Keratinocyte (primary cell): ENCODE data around the gene KAT6B. TPM values are rescaled to one million over a fixed set of nuclear protein-coding genes. Genes with fewer than 3 reads are reported as not detected.

Experiments
- DNase-seq: peaks from one replicate; pipeline ENCODE4 v3.0.0-alpha.2; 2011; ENCODE audit warnings: low read depth, missing footprints, low spot score
- FAIRE-seq: peaks from 2 replicates; lab custom pipeline; 2011; peaks lifted over from hg19 to GRCh38; lab: Jason Lieb, UNC
- H2AFZ ChIP-seq: 2 replicates; pipeline ENCODE4 v1.6.0; 2012; ENCODE audit warnings: low read length, control low read depth, inconsistent platforms; ENCODE audit not compliant: control insufficient read depth
- H3K27ac ChIP-seq: 2 replicates; pipeline ENCODE4 v1.5.1; 2011; ENCODE audit warnings: low read length; ENCODE audit not compliant: control insufficient read depth, insufficient read depth
- H3K27me3 ChIP-seq: 3 replicates; pipeline ENCODE4 v1.6.0; 2011; ENCODE audit warnings: low read length; ENCODE audit not compliant: control insufficient read depth, insufficient read depth; ENCODE audit errors: extremely low read depth
- H3K36me3 ChIP-seq, 2 experiments: 2 replicates in 1 of 2; 3 replicates in 1 of 2; pipeline ENCODE4 v1.5.1; 2011; ENCODE audit warnings: low read length in 2 of 2, mild to moderate bottlenecking in 1 of 2; ENCODE audit not compliant: control insufficient read depth in 2 of 2, insufficient read depth in 2 of 2; ENCODE audit errors: extremely low read depth in 1 of 2
- H3K4me1 ChIP-seq: 3 replicates; pipeline ENCODE4 v1.5.1; 2011; ENCODE audit warnings: low read length; ENCODE audit not compliant: control insufficient read depth, insufficient read depth; ENCODE audit errors: extremely low read depth
- H3K4me2 ChIP-seq: 3 replicates; pipeline ENCODE4 v1.6.0; 2011; ENCODE audit warnings: low read depth, low read length; ENCODE audit not compliant: control insufficient read depth, insufficient read depth; ENCODE audit errors: extremely low read depth
- H3K4me3 ChIP-seq, 3 experiments: fragments of 200-600 bp in 1 of 3; sonication (generic) in 1 of 3; 2 replicates in 2 of 3; 3 replicates in 1 of 3; pipeline ENCODE4 v1.5.1; 2011 to 2016; ENCODE audit warnings: low read length in 3 of 3, mild to moderate bottlenecking in 3 of 3, control low read depth in 2 of 3, inconsistent platforms in 1 of 3, low read depth in 1 of 3, mixed read lengths in 1 of 3, mixed run types in 1 of 3, moderate library complexity in 1 of 3; ENCODE audit not compliant: control insufficient read depth in 2 of 3, insufficient read depth in 2 of 3; ENCODE audit errors: extremely low read depth in 1 of 3
- H3K79me2 ChIP-seq: 2 replicates; pipeline ENCODE4 v1.6.0; 2012; ENCODE audit warnings: low read length; ENCODE audit not compliant: control insufficient read depth, insufficient read depth
- H3K9ac ChIP-seq: 3 replicates; pipeline ENCODE4 v1.6.0; 2011; ENCODE audit warnings: low read length; ENCODE audit not compliant: control insufficient read depth, insufficient read depth; ENCODE audit errors: extremely low read depth
- H3K9me1 ChIP-seq: 3 replicates; pipeline ENCODE4 v1.6.0; 2011; ENCODE audit warnings: low read length; ENCODE audit not compliant: control insufficient read depth, insufficient read depth; ENCODE audit errors: extremely low read depth
- H3K9me3 ChIP-seq: 2 replicates; pipeline ENCODE4 v1.5.1; 2012; ENCODE audit warnings: low read depth, low read length; ENCODE audit not compliant: control insufficient read depth
- H4K20me1 ChIP-seq: 3 replicates; pipeline ENCODE4 v1.6.0; 2011; ENCODE audit warnings: low read length; ENCODE audit not compliant: control insufficient read depth, insufficient read depth; ENCODE audit errors: extremely low read depth
- CTCF ChIP-seq, 3 experiments: IDR thresholded peaks in 1 of 3; conservative IDR thresholded peaks in 1 of 3; optimal IDR thresholded peaks in 1 of 3; 2 replicates in 2 of 3; 3 replicates in 1 of 3; pipeline versions ENCODE3 to v1.5.1; 2011; ENCODE audit warnings: low read length in 3 of 3, mild to moderate bottlenecking in 3 of 3, moderate library complexity in 2 of 3, control low read depth in 1 of 3, inconsistent platforms in 1 of 3; ENCODE audit not compliant: insufficient read depth in 2 of 3; ENCODE audit errors: extremely low read depth in 1 of 3
- EZH2 ChIP-seq: IDR thresholded peaks from one replicate; pipeline ENCODE4 v1.6.1; 2012; ENCODE audit warnings: inconsistent platforms, mild to moderate bottlenecking, low read length, moderate library complexity
- dilution Hi-C: fragments of 300-500 bp; cut with MboI; formaldehyde crosslinking; loops from one replicate; pipeline ENCODE4 v1.7.0; 2020; ENCODE audit warnings: low sequenced_read_pairs; ENCODE audit not compliant: extremely low pct_ligation_motif_present
- polyA plus RNA-seq, 5 experiments: library from polyadenylated mRNA; depleted of rRNA in 3 of 5; stranded (reverse) in 3 of 5; stranded (forward) in 1 of 5; unstranded in 1 of 5; fragments of >200 nt; gene quantifications; 1 replicate in 1 of 5; 2 replicates in 3 of 5; 3 replicates in 1 of 5; pipeline versions ENCODE4 v1.2.1 to v1.2.3, GENCODE V29; 2011 to 2012; ENCODE audit warnings: missing spikeins in 2 of 5, low read depth in 1 of 5, low replicate concordance in 1 of 5

KAT6B gene
- polyA plus RNA-seq, 1 donor (not counting 4 experiments of a cell fraction or from before 2014, with no cell fraction given), result 2.9 TPM

- FAIRE-seq (no peak), DNase-seq (no peak)
- no peak overlapping the region for H3K4me2 ChIP-seq
- TF ChIP-seq CTCF (optimal IDR thresholded peaks at IDR 0.05 in 1 of 3, IDR thresholded peaks at IDR 0.05 in 1 of 3, conservative IDR thresholded peaks at IDR 0.05 in 1 of 3; ENCODE audit: extremely low read depth in 1 of 3, insufficient read depth in 2 of 3, low read length in 3 of 3), result no peak
- no peak for TF ChIP-seq EZH2
- H4K20me1 ChIP-seq, result no peaks in the 10 kb centered on the region
- no peaks in the 10 kb centered on the region for H3K9me1 ChIP-seq
- H3K9ac ChIP-seq, result no peak overlapping the region
- no peak overlapping the region for H2AFZ ChIP-seq
- H3K79me2 ChIP-seq, result no peaks in the 10 kb centered on the region
- H3K4me3 ChIP-seq, result no peak overlapping the region
- no peaks in the 10 kb centered on the region for H3K9me3 ChIP-seq
- H3K4me1 ChIP-seq, result peaks cover 10% of the 10 kb centered on the region
- dilution Hi-C loops, result no loop called here
- H3K27me3 ChIP-seq, result no peaks in the 10 kb centered on the region
- no peak overlapping the region for H3K27ac ChIP-seq
- no peaks in the 10 kb centered on the region for H3K36me3 ChIP-seq
Measured at GRCh38 chr10:74912182-74912581, 85.8 kb downstream of the KAT6B start.

GRCh38 chr10:74912682-74913081 lies 86.3 kb downstream of the KAT6B start:
- dilution Hi-C loops, result no loop called here
- Histone ChIP-seq H3K4me3 (no peak overlapping the region), H3K27ac (no peak overlapping the region), H3K4me2 (no peak overlapping the region), H4K20me1 (no peaks in the 10 kb centered on the region), H3K9ac (no peak overlapping the region), H3K79me2 (no peaks in the 10 kb centered on the region), H2AFZ (no peak overlapping the region), H3K9me3 (no peaks in the 10 kb centered on the region), H3K9me1 (no peaks in the 10 kb centered on the region), H3K4me1 (peaks cover 14% of the 10 kb centered on the region), H3K27me3 (no peaks in the 10 kb centered on the region), H3K36me3 (no peaks in the 10 kb centered on the region)
- DNase-seq (no peak), FAIRE-seq (no peak)
- TF ChIP-seq EZH2 (no peak), CTCF (optimal IDR thresholded peaks at IDR 0.05 in 1 of 3, IDR thresholded peaks at IDR 0.05 in 1 of 3, conservative IDR thresholded peaks at IDR 0.05 in 1 of 3; ENCODE audit: extremely low read depth in 1 of 3, insufficient read depth in 2 of 3, low read length in 3 of 3) (no peak)
